Hippocampal formation (tissue), 2 donors: ENCODE results near the gene RHOXF2.
"Not testable (repeated sequence)": the region's sequence is repeated elsewhere in the genome, so short reads cannot be mapped to it uniquely, and the experiment has no call there.

Source experiments
- DNase-seq, 2 donors: peaks; one replicate each; lab custom pipeline; 2025; lab: John Stamatoyannopoulos, UW

RHOXF2 gene

GRCh38 chrX:120158313-120158712 is at the start of gene RHOXF2:
TSS of gene RHOXF2 (plus strand) at chrX:120158613. CDS start at chrX:120158751, 138 bp downstream.
- DNase-seq: not testable (repeated sequence)

- DNase-seq: no peak
These were observed 49.0 kb upstream of the RHOXF2 start for GRCh38 chrX:120109378-120109777.

- DNase-seq: no peak
These were observed 46.8 kb upstream of the RHOXF2 start for GRCh38 chrX:120111611-120112010.

- no peak for DNase-seq
These were observed 42.9 kb upstream of the RHOXF2 start, which contains the start of gene RHOXF1 for GRCh38 chrX:120115438-120115963. TSS of gene RHOXF1 (minus strand) at chrX:120115913. CDS start at chrX:120115862, 51 bp downstream.

GRCh38 chrX:120120223-120120622 is 38.2 kb upstream of the RHOXF2 start:
- no peak for DNase-seq

GRCh38 chrX:120125444-120125843 is 33.0 kb upstream of the RHOXF2 start:
- no peak for DNase-seq

GRCh38 chrX:120128306-120128846 is 30.0 kb upstream of the RHOXF2 start:
- DNase-seq: not testable (repeated sequence)

GRCh38 chrX:120136128-120136527 is 22.3 kb upstream of the RHOXF2 start:
- DNase-seq: no peak

GRCh38 chrX:120136840-120137239 is 21.6 kb upstream of the RHOXF2 start:
- DNase-seq: no peak

- no peak for DNase-seq
These were observed 21.0 kb upstream of the RHOXF2 start for GRCh38 chrX:120137439-120137838.

GRCh38 chrX:120140293-120140981 is 18.0 kb upstream of the RHOXF2 start:
- no peak for DNase-seq

GRCh38 chrX:120144178-120144844 is 14.1 kb upstream of the RHOXF2 start:
- no peak for DNase-seq

GRCh38 chrX:120145295-120145925 is 13.0 kb upstream of the RHOXF2 start:
- no peak for DNase-seq

GRCh38 chrX:120146323-120146722 is 12.1 kb upstream of the RHOXF2 start:
- DNase-seq: not testable (repeated sequence)

GRCh38 chrX:120147537-120147936 is 10.9 kb upstream of the RHOXF2 start:
- no peak for DNase-seq

- DNase-seq: not testable (repeated sequence)
These were observed 8.2 kb upstream of the RHOXF2 start for GRCh38 chrX:120150109-120150744.

- not testable (repeated sequence) for DNase-seq
These were observed 673 bp downstream of the RHOXF2 start for GRCh38 chrX:120159086-120159485.

GRCh38 chrX:120193254-120193653 is 34.8 kb downstream of the RHOXF2 start:
- not testable (repeated sequence) for DNase-seq

- not testable (repeated sequence) for DNase-seq
These were observed 35.3 kb downstream of the RHOXF2 start for GRCh38 chrX:120193720-120194119.

- DNase-seq: not testable (repeated sequence)
These were observed 37.4 kb downstream of the RHOXF2 start for GRCh38 chrX:120195786-120196185.

GRCh38 chrX:120196626-120197283 is 38.3 kb downstream of the RHOXF2 start:
- not testable (repeated sequence) for DNase-seq
